Mucosa of descending colon (tissue), 3 donors: ENCODE data around the gene GBP4. TPM values are rescaled to one million over a fixed set of nuclear protein-coding genes. Genes with fewer than 3 reads are reported as not detected.

ENCODE experiments used
- ATAC-seq: fragments of 200-7000 bp; cut with Tn5 transposase; one replicate; pipeline ENCODE4 v1.9.1; 2020; ENCODE audit warnings: mild to moderate bottlenecking, moderate library complexity
- DNase-seq, 3 donors: peaks; one replicate each; pipeline ENCODE4 v3.0.0-alpha.2; 2020
- H3K36me3 ChIP-seq: fragments of 200-600 bp; one replicate; pipeline ENCODE4 v1.8.0; 2021; ENCODE audit warnings: low read depth, mild to moderate bottlenecking
- H3K4me1 ChIP-seq: fragments of 200-600 bp; one replicate; pipeline ENCODE4 v1.8.0; 2021; ENCODE audit warnings: low read depth, mild to moderate bottlenecking
- H3K4me3 ChIP-seq: fragments of 200-600 bp; one replicate; pipeline ENCODE4 v1.8.0; 2021; ENCODE audit warnings: mild to moderate bottlenecking
- H3K9me3 ChIP-seq: fragments of 200-600 bp; one replicate; pipeline ENCODE4 v1.8.0; 2021; ENCODE audit warnings: mild to moderate bottlenecking
- CTCF ChIP-seq: fragments of 200-600 bp; IDR thresholded peaks from one replicate; pipeline ENCODE4 v1.8.0; 2022; ENCODE audit warnings: antibody characterized with exemption, mild to moderate bottlenecking
- intact Hi-C, 2 donors: fragments of 100-400 bp; cut with DNase I in 1 of 2; cut with micrococcal nuclease in 1 of 2; formaldehyde crosslinking; loops; one replicate each; pipeline versions ENCODE4 v1.11.0 to v1.11.1; 2022; cut with DNase I, micrococcal nuclease
- total RNA-seq, 3 donors: library from RNA; stranded (reverse); fragmentation: NEBNext Ultra II Directional in 2 of 3; extraction: Animal tissue kit (Norgen Biotek cat#: 25700) in 2 of 3; gene quantifications; one replicate each; pipeline versions ENCODE4 v1.2.1 to v1.2.4, GENCODE V29; 2021 to 2023
- donor health status: DM: no; HTN: no; CAD: no; lungs with moderate emphysema.
- donor health status: DM: no; HTN: no; CAD: no.
- donor health status: DM: no; HTN: yes; CAD: no.

The GBP4 gene
- total RNA-seq, 3 donors from 2014 or later = 2.6 to 7.9 (median 7.5) TPM

- Histone ChIP-seq H3K4me1 (no peaks in the 10 kb centered on the region), H3K9me3 (peaks cover 10% of the 10 kb centered on the region), H3K4me3 (no peak overlapping the region), H3K36me3 (no peaks in the 10 kb centered on the region)
- ATAC-seq (no peak), DNase-seq (no peak)
- intact Hi-C loops = no loop called here
- TF ChIP-seq CTCF = no peak
Observed at GRCh38 chr1:89211035-89211634, 12.4 kb upstream of the GBP4 start.

GRCh38 chr1:89206373-89206772, 7.6 kb upstream of the GBP4 start:
- ATAC-seq = no peak
- intact Hi-C loops = no loop called here

GRCh38 chr1:89203166-89203565, 4.4 kb upstream of the GBP4 start:
- no peak overlapping the region for H3K4me3 ChIP-seq
- TF ChIP-seq CTCF = no peak
- no peaks in the 10 kb centered on the region for H3K4me1 ChIP-seq
- peaks cover 15% of the 10 kb centered on the region for H3K9me3 ChIP-seq
- H3K36me3 ChIP-seq = no peaks in the 10 kb centered on the region
- ATAC-seq = no peak
- no peak for DNase-seq
- intact Hi-C loops = no loop called here

More at GRCh38 chr1:89206373-89206772, 7.6 kb upstream of the GBP4 start:
- peaks cover 17% of the 10 kb centered on the region for H3K9me3 ChIP-seq
- H3K4me3 ChIP-seq = no peak overlapping the region
- DNase-seq = no peak
- H3K4me1 ChIP-seq = no peaks in the 10 kb centered on the region
- TF ChIP-seq CTCF = no peak
- no peaks in the 10 kb centered on the region for H3K36me3 ChIP-seq

GRCh38 chr1:89201106-89201794, 2.5 kb upstream of the GBP4 start:
- Histone ChIP-seq H3K9me3 (peaks cover 11% of the 10 kb centered on the region), H3K4me1 (no peaks in the 10 kb centered on the region), H3K36me3 (no peaks in the 10 kb centered on the region), H3K4me3 (no peak overlapping the region)
- intact Hi-C loops = no loop called here
- TF ChIP-seq CTCF = no peak
- ATAC-seq (no peak), DNase-seq (no peak)

- no peaks in the 10 kb centered on the region for H3K36me3 ChIP-seq
- H3K4me3 ChIP-seq = no peak overlapping the region
- DNase-seq (no peak), ATAC-seq (no peak)
- H3K4me1 ChIP-seq = no peaks in the 10 kb centered on the region
- intact Hi-C loops = no loop called here
- TF ChIP-seq CTCF = no peak
- H3K9me3 ChIP-seq = peaks cover 10% of the 10 kb centered on the region
Observed at GRCh38 chr1:89200663-89201062, 1.9 kb upstream of the GBP4 start.
